Karpas-422 (cell line): ENCODE measurements around the gene AIRE. TPM values are rescaled to one million over a fixed set of nuclear protein-coding genes. Genes with fewer than 3 reads are reported as not detected.

Source experiments
- DNase-seq: peaks from one replicate; pipeline ENCODE4 v3.0.0-alpha.2; 2015
- H2AFZ ChIP-seq: fragments of 200-600 bp; sonication (generic); 2 replicates; pipeline ENCODE4 v1.6.1; 2014; ENCODE audit warnings: antibody characterized with exemption, low read length, mixed read lengths
- H3K27ac ChIP-seq: fragments of 200-600 bp; sonication (generic); 2 replicates; pipeline ENCODE4 v1.5.1; 2014; ENCODE audit warnings: mild to moderate bottlenecking, low read length, moderate library complexity
- H3K27me3 ChIP-seq: fragments of 200-600 bp; sonication (generic); 2 replicates; pipeline ENCODE4 v1.6.1; 2014; ENCODE audit warnings: low read length, mixed read lengths
- H3K36me3 ChIP-seq: fragments of 200-600 bp; sonication (generic); 2 replicates; pipeline ENCODE4 v1.6.1; 2014; ENCODE audit warnings: low read length, mixed read lengths; ENCODE audit not compliant: insufficient read depth
- H3K4me1 ChIP-seq: fragments of 200-600 bp; sonication (generic); 2 replicates; pipeline ENCODE4 v1.6.1; 2014; ENCODE audit warnings: mild to moderate bottlenecking, low read length, mixed read lengths
- H3K4me2 ChIP-seq: fragments of 200-600 bp; sonication (generic); 2 replicates; pipeline ENCODE4 v1.6.1; 2014; ENCODE audit warnings: low read length, low read depth, mild to moderate bottlenecking; ENCODE audit not compliant: poor library complexity, severe bottlenecking
- H3K4me3 ChIP-seq: fragments of 200-600 bp; sonication (generic); 2 replicates; pipeline ENCODE4 v1.5.1; 2014; ENCODE audit warnings: mild to moderate bottlenecking, antibody characterized with exemption, low read length, mixed read lengths
- H3K79me2 ChIP-seq: fragments of 200-600 bp; sonication (generic); 2 replicates; pipeline ENCODE4 v1.6.1; 2014; ENCODE audit warnings: mild to moderate bottlenecking, low read length, mixed read lengths
- H3K9ac ChIP-seq: fragments of 200-600 bp; sonication (generic); 2 replicates; pipeline ENCODE4 v1.6.0; 2014; ENCODE audit warnings: low read length
- H3K9me2 ChIP-seq: fragments of 200-600 bp; sonication (generic), shearing (Covaris generic); replicated peaks from 2 replicates; pipeline ENCODE4 v1.6.0; 2014; ENCODE audit warnings: mild to moderate bottlenecking, low read length, moderate library complexity; ENCODE audit not compliant: insufficient read depth
- H3K9me3 ChIP-seq: fragments of 300-700, 200-600 bp; sonication (generic); 2 replicates; pipeline ENCODE4 v1.6.1; 2014; ENCODE audit warnings: low read length, mixed read lengths
- H4K20me1 ChIP-seq: fragments of 200-600 bp; sonication (generic); 2 replicates; pipeline ENCODE4 v1.6.1; 2014; ENCODE audit warnings: mild to moderate bottlenecking, antibody characterized with exemption, low read length, low read depth; ENCODE audit not compliant: insufficient read depth
- total RNA-seq: library from RNA; depleted of rRNA; stranded (reverse); fragments of >200 nt; shearing (Covaris generic); gene quantifications from 2 replicates; pipeline ENCODE4 v1.2.3, GENCODE V29; 2014; ENCODE audit warnings: low replicate concordance

Gene AIRE
- total RNA-seq, 1 experiment from 2014 or later, result not detected

DNA sequence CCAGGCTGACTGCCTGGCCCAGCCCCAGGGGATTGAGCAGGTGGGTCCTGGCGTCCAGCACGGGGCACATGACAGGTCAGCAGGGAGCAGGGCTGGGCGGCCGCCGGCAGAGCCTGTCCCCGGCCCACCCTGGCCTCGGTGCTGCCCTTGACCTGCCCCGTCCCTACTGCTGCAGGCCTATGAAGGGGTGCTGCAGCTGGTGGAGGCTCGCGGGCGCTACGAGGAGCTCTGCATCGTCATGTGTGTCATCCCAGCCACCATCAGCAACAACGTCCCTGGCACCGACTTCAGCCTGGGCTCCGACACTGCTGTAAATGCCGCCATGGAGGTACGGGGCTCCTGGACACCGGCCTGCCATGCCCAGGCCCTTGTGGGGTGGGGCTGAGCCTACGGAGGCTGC is 37.9 kb downstream of the AIRE start:
- H3K4me1 ChIP-seq, result no peaks in the 10 kb centered on the region
- no peak overlapping the region for H3K4me3 ChIP-seq
- no peaks in the 10 kb centered on the region for H3K9me2 ChIP-seq
- H3K27me3 ChIP-seq, result no peaks in the 10 kb centered on the region
- H4K20me1 ChIP-seq, result 0 out of 2 replicates have a peak, but pooled peaks cover 3% of the 10 kb centered on the region
- H3K36me3 ChIP-seq, result no peaks in the 10 kb centered on the region
- DNase-seq, result no peak
- H3K79me2 ChIP-seq, result no peaks in the 10 kb centered on the region
- no peak overlapping the region for H3K9ac ChIP-seq
- no peaks in the 10 kb centered on the region for H3K9me3 ChIP-seq
- H3K27ac ChIP-seq, result no peak overlapping the region
- H2AFZ ChIP-seq, result no peak overlapping the region
- H3K4me2 ChIP-seq, result no peak overlapping the region

- H2AFZ ChIP-seq, result no peak overlapping the region
- H3K27me3 ChIP-seq, result no peaks in the 10 kb centered on the region
- H3K79me2 ChIP-seq, result no peaks in the 10 kb centered on the region
- H3K36me3 ChIP-seq, result no peaks in the 10 kb centered on the region
- H3K4me2 ChIP-seq, result no peak overlapping the region
- no peak overlapping the region for H3K4me3 ChIP-seq
- no peaks in the 10 kb centered on the region for H3K9me2 ChIP-seq
- no peaks in the 10 kb centered on the region for H3K9me3 ChIP-seq
- DNase-seq, result no peak
- H3K4me1 ChIP-seq, result no peaks in the 10 kb centered on the region
- 0 out of 2 replicates have a peak, but pooled peaks cover 3% of the 10 kb centered on the region for H4K20me1 ChIP-seq
- no peak overlapping the region for H3K9ac ChIP-seq
- H3K27ac ChIP-seq, result no peak overlapping the region
Observed at GRCh38 chr21:44324106-44324853, 38.6 kb downstream of the AIRE start.

- no peaks in the 10 kb centered on the region for H3K9me2 ChIP-seq
- H3K4me3 ChIP-seq, result no peak overlapping the region
- no peaks in the 10 kb centered on the region for H3K27me3 ChIP-seq
- H3K36me3 ChIP-seq, result no peaks in the 10 kb centered on the region
- no peaks in the 10 kb centered on the region for H3K9me3 ChIP-seq
- DNase-seq, result no peak
- H3K79me2 ChIP-seq, result no peaks in the 10 kb centered on the region
- no peak overlapping the region for H3K9ac ChIP-seq
- H4K20me1 ChIP-seq, result 0 out of 2 replicates have a peak, but pooled peaks cover 3% of the 10 kb centered on the region
- H3K4me1 ChIP-seq, result no peaks in the 10 kb centered on the region
- H3K27ac ChIP-seq, result no peak overlapping the region
- H3K4me2 ChIP-seq, result no peak overlapping the region
- H2AFZ ChIP-seq, result no peak overlapping the region
Observed at GRCh38 chr21:44324854-44325107, 39.1 kb downstream of the AIRE start.

- Histone ChIP-seq H3K79me2 (no peaks in the 10 kb centered on the region), H2AFZ (no peak overlapping the region), H4K20me1 (0 out of 2 replicates have a peak, but pooled peaks cover 3% of the 10 kb centered on the region), H3K36me3 (no peaks in the 10 kb centered on the region), H3K9ac (no peak overlapping the region), H3K4me1 (no peaks in the 10 kb centered on the region), H3K27ac (no peak overlapping the region), H3K9me2 (no peaks in the 10 kb centered on the region), H3K9me3 (no peaks in the 10 kb centered on the region), H3K4me3 (no peak overlapping the region), H3K4me2 (no peak overlapping the region), H3K27me3 (no peaks in the 10 kb centered on the region)
- no peak for DNase-seq
Observed at GRCh38 chr21:44325386-44326271, 40.0 kb downstream of the AIRE start.

DNA sequence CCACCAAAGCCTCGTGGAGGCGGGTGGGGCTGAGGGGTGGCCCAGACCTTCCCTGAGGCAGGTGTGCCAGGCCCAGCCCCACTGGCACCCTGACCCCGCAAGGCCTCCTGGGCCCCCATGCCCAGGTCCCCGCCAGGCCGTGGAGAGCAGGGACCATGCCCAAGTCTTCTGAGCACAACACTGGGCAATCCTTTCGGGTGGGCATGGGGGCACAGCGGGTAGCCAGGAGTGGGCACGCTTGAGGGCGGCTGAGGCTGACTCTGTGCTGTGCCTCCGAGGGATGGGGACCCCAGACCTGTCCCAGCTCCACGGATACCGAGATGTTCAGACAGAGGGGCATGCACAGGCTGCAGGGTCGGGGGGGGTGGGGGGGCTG is 40.6 kb downstream of the AIRE start:
- no peak overlapping the region for H2AFZ ChIP-seq
- DNase-seq, result no peak
- H3K36me3 ChIP-seq, result no peaks in the 10 kb centered on the region
- no peaks in the 10 kb centered on the region for H3K4me1 ChIP-seq
- H3K27me3 ChIP-seq, result no peaks in the 10 kb centered on the region
- H3K9me3 ChIP-seq, result no peaks in the 10 kb centered on the region
- no peak overlapping the region for H3K27ac ChIP-seq
- no peak overlapping the region for H3K9ac ChIP-seq
- no peaks in the 10 kb centered on the region for H3K79me2 ChIP-seq
- no peak overlapping the region for H3K4me3 ChIP-seq
- H4K20me1 ChIP-seq, result 0 out of 2 replicates have a peak, but pooled peaks cover 3% of the 10 kb centered on the region
- H3K4me2 ChIP-seq, result no peak overlapping the region
- H3K9me2 ChIP-seq, result no peaks in the 10 kb centered on the region

DNA sequence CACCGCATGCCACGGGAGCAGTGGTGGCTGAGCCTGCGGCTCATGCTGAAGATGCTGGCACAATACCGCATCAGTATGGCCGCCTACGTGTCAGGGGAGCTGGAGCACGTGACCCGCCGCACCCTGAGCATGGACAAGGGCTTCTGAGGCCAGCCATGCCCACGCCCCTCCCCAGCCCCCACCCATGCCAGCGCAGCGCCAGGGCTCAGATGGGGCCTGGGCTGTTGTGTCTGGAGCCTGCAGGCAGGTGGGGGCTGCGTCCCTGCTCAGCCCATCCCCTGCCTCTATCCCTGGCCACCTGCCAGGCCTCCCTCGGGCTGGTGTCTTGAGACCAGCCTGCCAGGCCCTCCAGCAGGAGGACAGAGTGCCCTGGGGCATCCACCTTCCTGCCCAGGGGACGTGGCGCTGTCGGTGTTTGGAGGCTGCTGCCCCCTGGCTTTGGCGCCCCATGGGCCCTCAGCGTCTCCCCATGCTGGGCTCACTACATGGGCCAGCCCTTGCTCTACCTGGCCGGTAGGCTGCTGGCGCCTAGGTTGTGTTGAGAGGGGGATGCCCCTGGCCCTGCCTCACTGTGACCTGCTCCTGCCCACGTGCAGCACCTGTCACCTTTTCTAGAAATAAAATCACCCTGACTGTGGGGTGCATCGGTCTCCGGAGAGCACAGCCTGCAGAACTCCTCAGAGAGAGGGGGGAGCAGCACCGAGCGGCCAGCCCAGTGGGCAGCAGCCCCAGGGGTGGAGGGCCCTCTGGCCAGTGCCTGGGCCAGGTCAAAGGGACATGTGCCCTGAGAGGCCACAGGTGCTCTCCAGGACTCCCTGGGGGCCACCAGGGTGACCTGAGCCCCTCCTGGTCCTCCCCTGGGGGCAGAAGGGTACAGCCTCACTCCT is 41.3 kb downstream of the AIRE start:
- Histone ChIP-seq H3K9me3 (no peaks in the 10 kb centered on the region), H2AFZ (no peak overlapping the region), H3K36me3 (no peaks in the 10 kb centered on the region), H3K27ac (no peak overlapping the region), H3K4me3 (no peak overlapping the region), H3K9ac (no peak overlapping the region), H3K79me2 (no peaks in the 10 kb centered on the region), H3K27me3 (no peaks in the 10 kb centered on the region), H4K20me1 (0 out of 2 replicates have a peak, but pooled peaks cover 3% of the 10 kb centered on the region), H3K9me2 (no peaks in the 10 kb centered on the region), H3K4me1 (no peaks in the 10 kb centered on the region), H3K4me2 (no peak overlapping the region)
- DNase-seq, result no peak

- Histone ChIP-seq H3K27me3 (no peaks in the 10 kb centered on the region), H3K27ac (no peak overlapping the region), H3K79me2 (no peaks in the 10 kb centered on the region), H3K4me3 (no peak overlapping the region), H3K9me2 (no peaks in the 10 kb centered on the region), H4K20me1 (0 out of 2 replicates have a peak, but pooled peaks cover 3% of the 10 kb centered on the region), H2AFZ (no peak overlapping the region), H3K4me1 (no peaks in the 10 kb centered on the region), H3K9ac (no peak overlapping the region), H3K4me2 (no peak overlapping the region), H3K9me3 (no peaks in the 10 kb centered on the region), H3K36me3 (no peaks in the 10 kb centered on the region)
- DNase-seq, result no peak
Observed at GRCh38 chr21:44327603-44327974, 41.9 kb downstream of the AIRE start.
